Liver (tissue), 3 donors: ENCODE data around the gene MOV10L1.

Experiments
- EGR1 ChIP-seq, 2 donors: IDR thresholded peaks; 2 replicates each; pipeline ENCODE4 v1.6.1; 2016 to 2018; ENCODE audit warnings: antibody characterized with exemption in 2 of 2, low read depth in 2 of 2
- HNF4G ChIP-seq: IDR thresholded peaks from 2 replicates; pipeline ENCODE4 v1.6.1; 2016; ENCODE audit warnings: antibody characterized with exemption
- JUND ChIP-seq, 2 donors: IDR thresholded peaks; 2 replicates each; pipeline ENCODE4 v1.6.1; 2016; ENCODE audit warnings: antibody characterized with exemption in 2 of 2
- RAD21 ChIP-seq, 2 donors: IDR thresholded peaks; 2 replicates each; pipeline ENCODE4 v1.6.1; 2016; ENCODE audit warnings: antibody characterized with exemption in 2 of 2, mild to moderate bottlenecking in 2 of 2
- SP1 ChIP-seq: IDR thresholded peaks from 2 replicates; pipeline ENCODE4 v1.6.1; 2018; ENCODE audit warnings: antibody characterized with exemption, mild to moderate bottlenecking
- TF ChIP-seq, protein P1 (sequence below): IDR thresholded peaks from 2 replicates; pipeline ENCODE4 v1.6.1; 2016; ENCODE audit warnings: antibody characterized with exemption, mild to moderate bottlenecking
- TF ChIP-seq, protein P2 (sequence below): fragments of 150-350 bp; IDR thresholded peaks from 2 replicates; pipeline ENCODE4 v1.5.1; 2017; ENCODE audit warnings: improper control_type of control experiment, low read depth, low read length; ENCODE audit not compliant: missing input control
- TF ChIP-seq, protein P3 (sequence below): IDR thresholded peaks from 2 replicates; pipeline ENCODE4 v1.6.1; 2016; ENCODE audit warnings: antibody characterized with exemption
- donor health status: healthy.
- donor health status: healthy.

DNA sequence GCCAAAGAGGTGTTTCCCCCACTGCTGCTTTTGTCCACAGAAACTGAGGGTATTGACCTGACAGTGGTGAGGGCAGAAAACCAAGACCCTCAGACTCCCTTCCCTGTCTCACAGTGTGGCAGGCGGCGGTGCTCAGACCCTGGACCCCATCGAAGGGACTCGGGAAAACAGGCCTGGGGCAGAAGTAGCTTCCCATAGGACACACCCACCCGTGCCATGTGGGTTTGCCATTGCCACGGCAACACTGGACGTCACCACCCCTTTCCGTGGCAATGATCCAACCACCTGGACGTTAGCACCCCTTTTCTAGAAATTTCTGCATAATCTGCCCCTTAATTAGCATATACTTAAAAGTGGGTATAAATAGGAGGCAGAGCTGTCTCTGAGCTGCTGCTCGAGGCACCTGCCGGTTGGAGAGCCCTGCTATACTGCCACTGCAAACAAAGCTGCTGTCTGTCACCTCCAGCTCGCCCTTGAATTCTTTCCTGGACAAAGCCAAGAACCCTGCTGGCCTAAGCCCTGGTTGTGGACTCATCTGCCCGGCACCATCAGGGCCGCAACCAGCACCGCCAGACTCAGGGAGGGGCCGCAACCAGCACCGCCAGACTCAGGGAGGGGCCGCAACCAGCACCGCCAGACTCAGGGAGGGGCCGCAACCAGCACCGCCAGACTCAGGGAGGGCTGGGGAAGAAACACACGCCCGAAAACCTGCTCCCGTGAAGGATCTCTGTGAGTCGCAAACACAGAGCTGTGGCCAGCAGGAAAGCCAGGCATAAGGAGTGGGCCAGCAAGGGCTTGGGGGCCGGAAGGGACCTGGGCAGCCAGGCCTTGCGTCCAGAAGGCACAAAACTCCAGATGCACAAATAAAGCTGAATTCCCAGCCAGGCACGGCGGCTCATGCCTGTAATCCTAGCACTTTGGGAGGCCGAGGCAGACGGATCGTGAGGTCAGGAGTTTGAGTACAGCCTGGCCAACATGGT, 15.0 kb upstream of the MOV10L1 start:
- no peak for TF ChIP-seq SP1
- TF ChIP-seq EGR1 (IDR thresholded peaks at IDR 0.05; ENCODE audit: low read depth in 2 of 2): no peak
- TF ChIP-seq, protein P1, sequence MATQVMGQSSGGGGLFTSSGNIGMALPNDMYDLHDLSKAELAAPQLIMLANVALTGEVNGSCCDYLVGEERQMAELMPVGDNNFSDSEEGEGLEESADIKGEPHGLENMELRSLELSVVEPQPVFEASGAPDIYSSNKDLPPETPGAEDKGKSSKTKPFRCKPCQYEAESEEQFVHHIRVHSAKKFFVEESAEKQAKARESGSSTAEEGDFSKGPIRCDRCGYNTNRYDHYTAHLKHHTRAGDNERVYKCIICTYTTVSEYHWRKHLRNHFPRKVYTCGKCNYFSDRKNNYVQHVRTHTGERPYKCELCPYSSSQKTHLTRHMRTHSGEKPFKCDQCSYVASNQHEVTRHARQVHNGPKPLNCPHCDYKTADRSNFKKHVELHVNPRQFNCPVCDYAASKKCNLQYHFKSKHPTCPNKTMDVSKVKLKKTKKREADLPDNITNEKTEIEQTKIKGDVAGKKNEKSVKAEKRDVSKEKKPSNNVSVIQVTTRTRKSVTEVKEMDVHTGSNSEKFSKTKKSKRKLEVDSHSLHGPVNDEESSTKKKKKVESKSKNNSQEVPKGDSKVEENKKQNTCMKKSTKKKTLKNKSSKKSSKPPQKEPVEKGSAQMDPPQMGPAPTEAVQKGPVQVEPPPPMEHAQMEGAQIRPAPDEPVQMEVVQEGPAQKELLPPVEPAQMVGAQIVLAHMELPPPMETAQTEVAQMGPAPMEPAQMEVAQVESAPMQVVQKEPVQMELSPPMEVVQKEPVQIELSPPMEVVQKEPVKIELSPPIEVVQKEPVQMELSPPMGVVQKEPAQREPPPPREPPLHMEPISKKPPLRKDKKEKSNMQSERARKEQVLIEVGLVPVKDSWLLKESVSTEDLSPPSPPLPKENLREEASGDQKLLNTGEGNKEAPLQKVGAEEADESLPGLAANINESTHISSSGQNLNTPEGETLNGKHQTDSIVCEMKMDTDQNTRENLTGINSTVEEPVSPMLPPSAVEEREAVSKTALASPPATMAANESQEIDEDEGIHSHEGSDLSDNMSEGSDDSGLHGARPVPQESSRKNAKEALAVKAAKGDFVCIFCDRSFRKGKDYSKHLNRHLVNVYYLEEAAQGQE: no peak
- TF ChIP-seq, protein P2, sequence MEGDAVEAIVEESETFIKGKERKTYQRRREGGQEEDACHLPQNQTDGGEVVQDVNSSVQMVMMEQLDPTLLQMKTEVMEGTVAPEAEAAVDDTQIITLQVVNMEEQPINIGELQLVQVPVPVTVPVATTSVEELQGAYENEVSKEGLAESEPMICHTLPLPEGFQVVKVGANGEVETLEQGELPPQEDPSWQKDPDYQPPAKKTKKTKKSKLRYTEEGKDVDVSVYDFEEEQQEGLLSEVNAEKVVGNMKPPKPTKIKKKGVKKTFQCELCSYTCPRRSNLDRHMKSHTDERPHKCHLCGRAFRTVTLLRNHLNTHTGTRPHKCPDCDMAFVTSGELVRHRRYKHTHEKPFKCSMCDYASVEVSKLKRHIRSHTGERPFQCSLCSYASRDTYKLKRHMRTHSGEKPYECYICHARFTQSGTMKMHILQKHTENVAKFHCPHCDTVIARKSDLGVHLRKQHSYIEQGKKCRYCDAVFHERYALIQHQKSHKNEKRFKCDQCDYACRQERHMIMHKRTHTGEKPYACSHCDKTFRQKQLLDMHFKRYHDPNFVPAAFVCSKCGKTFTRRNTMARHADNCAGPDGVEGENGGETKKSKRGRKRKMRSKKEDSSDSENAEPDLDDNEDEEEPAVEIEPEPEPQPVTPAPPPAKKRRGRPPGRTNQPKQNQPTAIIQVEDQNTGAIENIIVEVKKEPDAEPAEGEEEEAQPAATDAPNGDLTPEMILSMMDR: no peak
- no peak for TF ChIP-seq JUND (IDR thresholded peaks at IDR 0.05)
- no peak for TF ChIP-seq HNF4G
- TF ChIP-seq, protein P3, sequence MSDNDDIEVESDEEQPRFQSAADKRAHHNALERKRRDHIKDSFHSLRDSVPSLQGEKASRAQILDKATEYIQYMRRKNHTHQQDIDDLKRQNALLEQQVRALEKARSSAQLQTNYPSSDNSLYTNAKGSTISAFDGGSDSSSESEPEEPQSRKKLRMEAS: no peak
- no peak for TF ChIP-seq RAD21 (IDR thresholded peaks at IDR 0.05)
